ENCODE data around the gene PDP2. TPM values are rescaled to one million over a fixed set of nuclear protein-coding genes. Genes with fewer than 3 reads are reported as not detected.

Gene PDP2
- total RNA-seq, 4 donors from 2014 or later, result 3.7 to 11.7 (median 5.8) TPM

DNA sequence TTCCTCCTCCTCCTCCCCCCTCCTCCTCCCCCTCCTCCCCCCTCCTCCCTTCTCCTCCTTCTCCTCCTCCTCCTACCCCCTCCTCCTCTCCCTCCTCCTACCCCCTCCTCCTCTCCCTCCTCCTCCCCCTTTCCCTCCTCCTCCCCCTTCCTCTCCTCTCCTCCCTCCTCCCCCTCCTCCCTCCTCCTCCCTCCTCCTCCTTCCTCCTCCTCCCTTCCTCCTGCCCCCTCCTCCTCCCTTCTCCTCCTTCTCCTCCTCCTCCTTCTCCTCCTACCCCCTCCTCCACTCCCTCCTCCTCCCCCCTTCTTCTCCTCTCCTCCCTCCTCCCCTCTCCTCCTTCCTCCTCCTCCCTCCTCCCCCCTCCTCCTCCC is 6.6 kb upstream of the PDP2 start:
- Histone ChIP-seq H3K9me3 (no peaks in the 10 kb centered on the region), H3K4me1 (peaks cover 0 to 13% (median 6%) of the 10 kb centered on the region in 3 donors), H3K36me3 (no peaks in the 10 kb centered on the region), H3K27me3 (no peaks in the 10 kb centered on the region), H3K27ac (peak overlapping the region in 3 of 4 donors; percentile 44 to 70 (median 55)), H3K4me3 (no peak overlapping the region)
- TF ChIP-seq, protein P1, sequence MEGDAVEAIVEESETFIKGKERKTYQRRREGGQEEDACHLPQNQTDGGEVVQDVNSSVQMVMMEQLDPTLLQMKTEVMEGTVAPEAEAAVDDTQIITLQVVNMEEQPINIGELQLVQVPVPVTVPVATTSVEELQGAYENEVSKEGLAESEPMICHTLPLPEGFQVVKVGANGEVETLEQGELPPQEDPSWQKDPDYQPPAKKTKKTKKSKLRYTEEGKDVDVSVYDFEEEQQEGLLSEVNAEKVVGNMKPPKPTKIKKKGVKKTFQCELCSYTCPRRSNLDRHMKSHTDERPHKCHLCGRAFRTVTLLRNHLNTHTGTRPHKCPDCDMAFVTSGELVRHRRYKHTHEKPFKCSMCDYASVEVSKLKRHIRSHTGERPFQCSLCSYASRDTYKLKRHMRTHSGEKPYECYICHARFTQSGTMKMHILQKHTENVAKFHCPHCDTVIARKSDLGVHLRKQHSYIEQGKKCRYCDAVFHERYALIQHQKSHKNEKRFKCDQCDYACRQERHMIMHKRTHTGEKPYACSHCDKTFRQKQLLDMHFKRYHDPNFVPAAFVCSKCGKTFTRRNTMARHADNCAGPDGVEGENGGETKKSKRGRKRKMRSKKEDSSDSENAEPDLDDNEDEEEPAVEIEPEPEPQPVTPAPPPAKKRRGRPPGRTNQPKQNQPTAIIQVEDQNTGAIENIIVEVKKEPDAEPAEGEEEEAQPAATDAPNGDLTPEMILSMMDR (IDR thresholded peaks at IDR 0.05), result no peak
- TF ChIP-seq EP300 (IDR thresholded peaks at IDR 0.05) (no peak), POLR2A (IDR thresholded peaks at IDR 0.05) (no peak), POLR2AphosphoS5 (IDR thresholded peaks at IDR 0.05) (no peak)
- ATAC-seq, result no peak

DNA sequence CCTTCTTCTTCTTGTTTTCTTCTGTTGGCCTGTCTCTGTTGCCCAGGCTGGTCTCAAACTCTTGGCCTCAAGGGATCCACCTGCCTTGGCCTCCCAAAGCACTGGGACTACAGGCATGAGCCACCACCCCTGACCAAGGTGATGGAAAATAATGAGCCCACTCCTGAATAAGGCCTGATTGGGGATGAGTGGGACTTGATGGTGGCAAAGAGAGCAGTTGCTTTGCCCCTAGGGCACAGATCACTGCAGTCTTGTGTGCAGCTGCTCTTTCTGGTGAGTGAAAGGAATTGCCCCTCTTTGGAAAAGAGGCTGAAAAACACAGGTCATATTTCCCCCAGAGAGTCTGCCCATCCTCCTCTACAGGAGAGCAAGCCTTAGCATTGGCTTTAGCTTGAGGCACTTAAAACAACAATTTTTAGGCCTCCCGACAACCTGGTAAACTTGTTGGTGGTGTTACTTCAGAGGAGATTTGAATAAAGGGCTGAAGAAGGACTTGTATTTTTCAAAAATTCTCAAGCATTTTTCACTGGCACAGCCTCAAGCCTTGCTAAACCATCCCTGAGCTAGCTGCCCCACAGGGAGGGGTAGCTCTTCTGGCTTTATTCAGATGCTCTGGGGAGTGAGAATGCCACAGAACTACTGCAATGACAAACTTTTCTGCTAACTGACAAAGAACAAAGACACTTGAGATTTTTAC is 6.1 kb upstream of the PDP2 start:
- H3K4me1 ChIP-seq, result peaks cover 0 to 13% (median 6%) of the 10 kb centered on the region in 3 donors
- 33 to 67% methylated on average over 1 of the region's 1 CpG for WGBS, 2 donors (ENCODE audit: low coverage in 1 of 2)
- no peaks in the 10 kb centered on the region for H3K9me3 ChIP-seq
- H3K4me3 ChIP-seq, result no peak overlapping the region
- H3K27me3 ChIP-seq, result no peaks in the 10 kb centered on the region
- no peak overlapping the region for H3K27ac ChIP-seq
- TF ChIP-seq POLR2A (IDR thresholded peaks at IDR 0.05), result no peak
- TF ChIP-seq, protein P1 (IDR thresholded peaks at IDR 0.05), result no peak
- no peak for TF ChIP-seq POLR2AphosphoS5 (IDR thresholded peaks at IDR 0.05)
- TF ChIP-seq EP300 (IDR thresholded peaks at IDR 0.05), result no peak
- no peak for ATAC-seq
- no peaks in the 10 kb centered on the region for H3K36me3 ChIP-seq

DNA sequence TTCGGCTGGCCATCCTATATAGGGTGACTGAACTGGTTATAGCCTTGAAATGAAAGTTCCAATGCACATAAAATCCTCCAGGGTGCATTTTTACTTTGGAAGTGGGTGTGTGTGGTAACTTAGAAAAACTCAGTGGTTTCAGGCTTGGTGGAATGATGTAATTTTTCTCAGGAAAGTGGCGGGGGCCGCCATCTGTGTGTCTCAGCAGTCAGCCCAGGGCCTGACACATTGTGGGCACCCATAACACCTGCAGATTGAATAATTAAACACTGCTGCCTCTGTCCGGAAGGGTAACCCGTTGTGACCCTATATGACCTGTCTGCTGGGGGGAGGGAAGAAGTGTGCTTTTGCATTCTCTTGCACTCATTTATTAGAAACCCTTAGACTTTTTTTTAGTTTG is 2.2 kb upstream of the PDP2 start:
- H3K4me3 ChIP-seq, result no peak overlapping the region
- no peaks in the 10 kb centered on the region for H3K27me3 ChIP-seq
- TF ChIP-seq POLR2A (IDR thresholded peaks at IDR 0.05) (no peak), EP300 (IDR thresholded peaks at IDR 0.05) (no peak), POLR2AphosphoS5 (IDR thresholded peaks at IDR 0.05) (no peak)
- TF ChIP-seq, protein P1 (IDR thresholded peaks at IDR 0.05), result no peak
- H3K4me1 ChIP-seq, result peaks cover 0 to 27% (median 5%) of the 10 kb centered on the region in 3 donors
- no peaks in the 10 kb centered on the region for H3K36me3 ChIP-seq
- no peak overlapping the region for H3K27ac ChIP-seq
- ATAC-seq, result no peak
- no peaks in the 10 kb centered on the region for H3K9me3 ChIP-seq
- WGBS, 2 donors (ENCODE audit: low coverage in 1 of 2), result 58 to 94% methylated on average over 3 to 5 of the region's 5 CpGs

DNA sequence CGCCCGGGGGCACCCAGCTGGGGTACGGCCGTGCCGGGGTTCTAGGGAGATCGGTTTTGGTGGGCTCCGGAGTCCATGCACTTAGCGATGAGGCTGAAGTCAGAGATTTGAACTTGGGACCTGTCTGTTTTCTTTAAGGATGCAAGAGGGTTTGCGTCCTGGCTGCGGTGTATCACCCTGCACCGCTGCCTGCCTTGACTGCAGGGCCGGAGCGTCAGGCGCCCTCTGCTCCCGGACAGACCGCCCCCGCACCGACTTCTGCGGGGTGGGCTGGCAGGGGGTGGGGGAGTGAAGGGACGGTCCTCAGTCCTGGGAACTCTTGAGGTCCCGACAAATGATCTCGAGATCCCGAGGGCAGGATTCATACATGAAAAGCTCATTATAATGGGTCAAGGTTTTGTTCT is 701 bp downstream of the PDP2 start:
- Histone ChIP-seq H3K4me3 (peak overlapping the region; percentile 72 to 89), H3K9me3 (no peaks in the 10 kb centered on the region), H3K27me3 (no peaks in the 10 kb centered on the region), H3K27ac (peak overlapping the region; percentile 29 to 83 (median 78)), H3K4me1 (peaks cover 0 to 23% (median 5%) of the 10 kb centered on the region in 3 donors), H3K36me3 (peaks cover 0 to 29% of the 10 kb centered on the region in 2 donors)
- ATAC-seq, result no peak
- no peak for TF ChIP-seq POLR2A (IDR thresholded peaks at IDR 0.05)
- no peak for TF ChIP-seq POLR2AphosphoS5 (IDR thresholded peaks at IDR 0.05)
- TF ChIP-seq, protein P1 (IDR thresholded peaks at IDR 0.05), result no peak
- no peak for TF ChIP-seq EP300 (IDR thresholded peaks at IDR 0.05)
- WGBS, 2 donors (ENCODE audit: low coverage in 1 of 2), result 2 to 39% methylated on average over 3 to 7 of the region's 23 CpGs

DNA sequence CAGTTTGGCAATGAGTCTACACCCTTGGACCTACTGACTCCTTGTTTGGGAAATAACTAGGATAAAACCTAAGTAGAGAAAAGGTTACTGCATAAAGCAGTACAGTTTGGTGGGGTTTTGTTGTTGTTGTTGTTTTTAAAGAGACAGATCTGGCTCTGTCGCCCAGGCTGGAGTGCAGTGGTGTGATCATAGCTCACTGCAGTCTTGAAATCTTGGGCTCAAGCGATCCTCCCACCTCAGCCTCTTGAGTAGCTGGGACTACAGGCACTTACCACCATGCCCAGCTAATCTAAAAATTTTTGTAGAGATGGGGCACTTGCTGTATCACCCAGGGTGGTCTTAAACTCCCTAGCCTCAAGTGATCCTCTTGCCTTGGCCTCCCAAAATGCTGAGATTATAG is 1.2 kb downstream of the PDP2 start:
- Histone ChIP-seq H3K27me3 (no peaks in the 10 kb centered on the region), H3K27ac (no peak overlapping the region), H3K4me3 (peak overlapping the region in 1 of 2 donors; percentile 72), H3K9me3 (no peaks in the 10 kb centered on the region), H3K4me1 (peaks cover 0 to 23% (median 5%) of the 10 kb centered on the region in 3 donors), H3K36me3 (peaks cover 0 to 34% of the 10 kb centered on the region in 2 donors)
- TF ChIP-seq POLR2A (IDR thresholded peaks at IDR 0.05) (no peak), POLR2AphosphoS5 (IDR thresholded peaks at IDR 0.05) (no peak), EP300 (IDR thresholded peaks at IDR 0.05) (no peak)
- TF ChIP-seq, protein P1 (IDR thresholded peaks at IDR 0.05), result no peak
- no peak for ATAC-seq
- WGBS, 2 donors (ENCODE audit: low coverage in 1 of 2), result 86% methylated on average over 2 of the region's 2 CpGs
